NCI-H345 (cell line): ENCODE measurements around the gene ARHGAP40.

Experiments
- DNase-seq: peaks from one replicate; lab custom pipeline; 2025; lab: John Stamatoyannopoulos, UW

The ARHGAP40 gene

DNA sequence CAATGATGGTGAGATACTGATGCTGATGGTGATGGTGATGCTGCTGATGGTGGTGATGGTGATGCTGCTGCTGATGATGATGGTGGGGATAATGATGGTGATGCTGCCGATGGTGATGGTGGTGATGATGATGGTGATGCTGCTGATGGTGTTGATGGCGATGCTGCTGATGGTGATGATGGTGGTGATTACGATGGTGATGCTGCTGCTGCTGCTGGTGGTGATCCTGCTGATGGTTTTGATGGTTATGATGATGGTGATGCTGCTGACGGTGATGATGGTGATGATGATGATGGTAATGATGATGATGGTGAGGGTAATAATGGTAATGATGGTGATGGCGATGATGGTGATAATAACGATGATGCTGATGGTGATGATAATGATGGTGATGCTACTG, 50.0 kb downstream of the ARHGAP40 start:
- no peak for DNase-seq

DNA sequence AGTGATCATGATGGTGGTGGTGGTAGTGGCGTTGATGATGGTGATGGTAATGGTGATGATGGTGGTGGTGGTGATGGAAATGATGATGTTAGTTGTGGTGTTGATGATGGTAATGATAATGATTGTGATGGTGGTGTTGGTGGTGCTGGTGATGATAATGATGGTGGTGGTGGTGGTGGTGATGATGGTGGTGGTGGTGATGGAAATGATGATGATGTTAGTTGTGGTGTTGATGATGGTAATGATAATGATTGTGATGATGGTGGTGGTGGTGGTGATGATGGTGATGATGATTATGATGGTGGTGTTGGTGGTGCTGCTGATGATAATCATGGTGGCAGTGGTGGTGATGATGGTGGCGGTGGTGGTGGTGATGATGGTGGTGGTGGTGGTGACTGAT, 51.4 kb downstream of the ARHGAP40 start:
- DNase-seq: no peak

DNA sequence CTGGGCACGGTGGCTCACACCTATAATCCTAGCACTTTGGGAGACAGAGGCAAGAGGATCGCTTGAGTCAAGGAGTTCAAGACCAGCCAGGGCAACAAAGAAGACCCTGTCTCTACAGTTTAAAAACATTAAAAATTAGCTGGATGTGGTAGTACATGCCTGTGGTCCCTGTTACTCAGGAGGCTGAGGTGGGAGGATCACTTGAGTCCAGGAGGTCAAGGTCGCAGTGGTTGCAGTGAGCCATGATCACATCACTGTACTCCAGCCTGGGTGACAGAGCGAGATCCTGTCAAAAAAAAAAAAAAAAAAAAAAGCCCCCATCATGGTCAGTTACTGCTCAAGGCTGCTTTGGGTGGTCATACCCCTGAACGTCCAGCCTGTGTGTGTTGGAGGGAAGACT, 55.8 kb downstream of the ARHGAP40 start:
- no peak for DNase-seq

DNA sequence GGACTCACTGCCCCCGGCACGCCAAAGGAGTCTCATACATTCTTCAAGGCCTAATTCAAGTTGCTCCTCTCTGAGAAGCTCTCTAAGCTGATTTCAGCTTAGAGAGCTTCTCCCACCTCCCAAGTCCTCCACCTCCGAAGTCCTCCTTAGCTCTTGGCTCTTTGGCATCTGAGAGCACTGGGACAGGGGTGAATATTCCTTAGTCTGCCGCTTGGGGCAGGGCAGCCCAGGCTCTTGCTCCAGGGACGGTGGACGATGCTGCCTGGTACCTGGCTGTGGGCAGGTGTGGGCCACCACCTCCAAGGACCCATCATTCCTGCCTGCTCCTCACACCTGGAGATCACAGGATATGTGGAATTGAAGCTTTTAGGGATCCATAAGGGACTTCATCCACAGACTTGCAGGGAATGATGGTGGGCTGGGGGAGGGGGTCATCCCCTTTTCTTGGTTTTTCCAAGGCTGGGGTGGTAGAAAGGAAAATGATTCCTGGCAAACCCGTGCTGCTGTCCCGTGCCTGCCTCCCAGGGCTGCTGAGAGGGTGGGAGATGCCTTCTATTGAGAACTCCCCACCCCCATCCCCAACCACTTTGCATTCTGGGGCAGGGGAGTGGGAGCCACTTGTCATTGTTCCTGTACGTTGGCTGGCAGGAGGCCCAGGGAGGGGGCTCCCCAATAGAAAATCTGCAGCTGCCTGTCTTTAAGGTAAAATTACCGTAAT, 57.4 kb downstream of the ARHGAP40 start:
- peak; percentile 39 for DNase-seq

DNA sequence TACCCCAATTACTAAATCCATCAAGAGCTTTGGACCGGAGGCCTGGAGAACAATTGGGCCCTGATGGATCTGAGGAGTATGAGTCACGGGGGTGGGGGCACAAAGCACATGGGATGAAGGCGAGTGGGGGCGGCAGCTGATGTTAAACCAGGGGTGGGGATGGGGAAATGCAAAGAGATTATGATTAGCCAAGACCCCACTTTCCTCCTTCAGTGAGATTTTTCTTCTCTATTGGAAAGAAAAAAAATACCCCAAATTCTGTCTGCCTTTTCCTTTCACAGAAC, 57.9 kb downstream of the ARHGAP40 start:
- no peak for DNase-seq

DNA sequence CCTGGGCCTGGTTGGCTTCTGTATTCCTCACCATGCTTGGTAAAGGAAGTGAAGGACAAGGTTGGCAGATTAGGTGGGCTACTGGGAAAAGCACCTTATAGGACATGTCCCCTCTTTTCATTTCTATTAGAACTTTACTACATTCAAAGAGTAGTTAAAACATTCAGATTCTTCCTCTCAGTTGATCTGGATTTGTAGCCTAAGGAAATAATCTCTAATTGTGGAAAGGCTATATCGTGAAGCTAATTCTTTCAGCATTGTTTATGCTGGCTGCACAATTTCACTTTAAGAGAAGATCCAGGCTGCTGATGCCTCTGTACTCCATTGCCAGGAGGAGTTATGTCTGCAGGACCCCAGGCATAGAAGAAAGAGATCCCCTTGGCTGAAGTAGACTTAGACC, 58.8 kb downstream of the ARHGAP40 start:
- no peak for DNase-seq

DNA sequence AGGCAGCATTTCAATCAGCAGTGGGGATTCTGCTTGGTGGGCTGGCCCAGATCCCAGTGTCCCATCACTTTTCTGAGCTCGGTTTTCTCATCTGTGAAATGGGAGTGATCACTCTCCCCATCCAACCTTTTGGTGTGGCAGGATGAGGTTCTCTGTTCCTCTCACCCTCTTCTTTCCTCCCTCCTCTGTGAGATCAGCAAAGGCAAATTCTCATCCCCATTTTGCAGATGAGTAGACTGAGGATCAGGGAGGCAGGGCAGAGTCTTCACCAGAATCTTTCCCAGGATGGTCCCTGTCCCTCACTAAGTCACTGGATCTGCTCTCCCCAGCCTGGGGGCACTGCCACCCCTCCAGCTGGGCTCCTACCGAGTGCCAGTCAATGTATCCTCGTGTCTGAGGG, 62.1 kb downstream of the ARHGAP40 start:
- DNase-seq: no peak

DNA sequence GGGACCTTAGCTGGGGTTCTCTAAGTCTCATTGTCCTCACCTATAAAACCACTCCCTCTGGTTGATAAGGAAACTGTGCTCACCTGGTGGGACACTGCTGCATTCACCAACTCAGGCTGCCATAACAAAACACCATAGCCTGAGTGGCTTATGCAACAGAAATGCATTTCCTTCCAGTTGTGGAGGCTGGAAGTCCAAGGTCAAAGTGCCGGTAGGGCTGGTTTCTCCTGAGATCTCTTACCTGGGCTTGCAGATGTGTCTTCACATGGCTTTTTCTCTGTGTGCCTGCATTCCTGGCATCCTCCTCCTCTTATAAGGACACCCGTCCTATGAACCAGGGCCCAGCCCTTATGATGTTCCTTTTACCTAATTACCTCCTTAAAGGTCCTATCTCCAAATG, 62.7 kb downstream of the ARHGAP40 start:
- DNase-seq: no peak

DNA sequence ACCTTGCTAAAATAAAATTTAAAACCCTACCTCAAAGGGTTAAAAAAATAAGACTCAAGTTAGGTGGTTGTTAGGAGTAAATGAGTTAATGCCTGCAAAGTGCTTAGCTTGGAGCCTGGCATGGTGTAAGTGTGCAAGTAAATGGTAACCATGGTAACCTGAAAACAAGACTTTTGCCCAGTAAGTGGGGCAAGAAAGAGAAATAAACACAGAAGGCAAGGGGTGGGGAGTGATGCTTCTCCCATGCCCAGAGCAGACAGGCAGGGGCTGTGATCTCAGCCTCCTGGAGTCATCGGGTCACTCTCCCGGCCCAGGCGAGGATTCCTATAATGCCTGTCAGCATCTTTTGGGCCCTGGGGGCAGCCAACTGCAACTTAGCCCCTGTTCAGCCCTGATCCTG, 63.5 kb downstream of the ARHGAP40 start:
- DNase-seq: no peak

DNA sequence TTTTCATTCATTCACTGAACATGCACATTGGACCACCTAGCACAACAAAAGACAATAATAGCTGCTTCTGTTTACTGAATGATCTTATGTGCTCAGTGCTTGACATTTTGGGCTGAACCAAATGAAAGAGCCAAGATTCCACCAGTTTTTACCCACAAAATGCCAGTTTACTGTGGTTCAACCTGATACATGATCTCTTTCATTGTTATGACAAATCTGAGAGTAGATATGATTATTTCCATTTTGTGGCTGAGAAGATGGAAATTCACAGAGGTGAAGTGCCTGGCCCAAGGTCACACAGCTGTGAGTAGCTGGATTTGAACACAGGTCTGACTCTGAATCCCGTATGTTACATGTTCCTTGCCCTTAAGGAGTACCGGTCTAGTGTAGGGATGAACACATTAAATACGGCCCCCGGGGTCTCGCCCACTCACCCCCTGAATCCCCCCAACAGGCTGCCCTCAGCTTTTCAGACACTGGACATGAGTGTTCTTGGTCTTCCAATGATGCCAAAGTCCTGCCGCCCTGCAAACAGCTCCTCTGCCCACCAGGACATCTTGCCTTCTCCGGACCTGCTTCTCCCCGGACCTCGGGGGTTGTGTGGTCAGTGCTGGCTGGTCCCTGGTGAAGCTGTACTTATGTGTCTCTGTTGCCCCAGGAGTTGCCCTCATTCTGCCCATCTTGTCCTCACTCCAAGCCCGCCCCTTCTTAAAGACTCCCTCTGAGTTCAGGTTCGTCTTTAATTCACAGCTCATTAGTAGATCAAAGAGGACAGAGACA, 64.1 kb downstream of the ARHGAP40 start:
- DNase-seq: no peak

DNA sequence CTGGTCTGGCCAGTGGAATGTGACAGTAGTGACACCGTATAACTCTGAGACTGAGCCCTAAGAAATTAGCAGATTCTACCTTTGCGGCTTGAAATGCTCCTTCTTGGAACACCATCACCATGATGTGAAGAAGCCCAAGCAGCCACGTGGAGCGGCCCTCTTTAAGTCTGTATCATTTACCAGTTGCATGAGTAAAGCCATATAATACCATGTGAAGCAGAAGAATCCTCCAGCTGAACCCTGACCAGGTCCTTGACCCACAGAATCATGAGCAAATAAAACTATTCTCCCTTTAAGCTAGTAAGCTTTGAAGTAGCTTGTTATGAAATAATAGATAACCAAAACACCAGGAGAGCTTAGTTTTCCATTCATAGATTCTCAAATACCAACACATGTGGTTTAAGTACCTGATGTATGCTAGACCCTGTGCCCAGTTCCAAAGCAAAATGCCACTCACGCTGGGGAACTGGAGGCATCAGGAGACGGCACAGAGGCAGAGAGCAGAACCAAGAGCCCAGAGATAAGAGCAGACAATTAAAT, 65.9 kb downstream of the ARHGAP40 start:
- no peak for DNase-seq

DNA sequence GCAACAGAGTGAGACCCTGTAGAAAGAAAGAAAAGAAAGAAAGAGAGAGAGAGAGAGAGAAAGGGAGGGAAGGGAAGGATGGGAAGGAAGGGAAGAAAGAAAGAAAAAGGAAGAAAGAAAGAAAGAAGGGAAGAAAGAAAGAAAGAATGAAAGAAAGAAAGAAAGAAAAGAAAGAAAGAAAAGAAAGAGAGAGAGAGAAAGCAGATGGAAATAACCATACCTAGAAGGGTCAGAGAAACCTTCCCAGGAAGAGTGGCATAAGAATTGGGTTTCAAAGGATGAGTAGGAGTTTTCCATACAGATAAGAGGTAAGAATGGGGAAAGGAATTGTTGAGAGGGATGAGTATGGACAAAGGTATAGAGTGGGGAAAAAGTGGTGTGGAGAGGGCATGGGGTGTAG, 68.1 kb downstream of the ARHGAP40 start:
- no peak for DNase-seq

DNA sequence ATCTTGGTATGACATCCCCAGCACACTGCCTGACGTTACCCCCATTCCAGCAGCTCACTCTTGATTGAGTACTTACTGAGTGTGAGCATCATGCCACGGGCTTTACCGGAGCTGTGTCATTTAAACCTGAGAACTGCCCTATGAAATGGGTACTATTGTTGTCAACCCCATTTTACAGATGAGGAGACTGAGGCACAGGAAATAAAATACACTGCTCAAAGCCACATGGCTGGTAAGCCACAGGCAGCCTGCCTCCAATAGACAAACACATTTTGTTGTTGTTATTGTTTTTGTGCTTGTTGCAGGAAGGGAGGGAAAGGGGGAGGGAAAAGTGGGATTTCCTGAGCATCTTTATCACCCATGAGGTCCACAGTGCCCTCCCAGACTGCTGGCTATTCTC, 69.2 kb downstream of the ARHGAP40 start:
- DNase-seq: no peak

DNA sequence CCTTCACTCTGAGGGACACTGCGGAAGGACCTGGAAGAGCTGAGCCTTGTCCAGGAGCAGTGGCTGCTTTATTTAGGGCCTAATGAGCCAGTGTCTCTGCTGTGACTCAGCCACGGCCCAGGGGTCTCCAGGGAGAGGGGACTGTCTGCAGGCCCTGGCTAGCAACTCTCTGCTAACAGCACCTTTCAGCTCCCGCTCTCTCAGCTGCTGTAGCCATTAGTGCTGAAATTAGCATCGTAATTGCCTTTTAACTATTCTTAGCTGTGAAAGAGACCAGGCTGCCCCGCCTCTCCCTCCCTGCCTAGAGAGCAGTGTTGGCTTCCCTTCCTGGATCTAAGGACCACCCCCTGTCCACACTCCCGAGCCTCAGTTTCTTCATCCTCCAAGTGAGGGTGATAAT, 69.6 kb downstream of the ARHGAP40 start:
- DNase-seq: no peak

DNA sequence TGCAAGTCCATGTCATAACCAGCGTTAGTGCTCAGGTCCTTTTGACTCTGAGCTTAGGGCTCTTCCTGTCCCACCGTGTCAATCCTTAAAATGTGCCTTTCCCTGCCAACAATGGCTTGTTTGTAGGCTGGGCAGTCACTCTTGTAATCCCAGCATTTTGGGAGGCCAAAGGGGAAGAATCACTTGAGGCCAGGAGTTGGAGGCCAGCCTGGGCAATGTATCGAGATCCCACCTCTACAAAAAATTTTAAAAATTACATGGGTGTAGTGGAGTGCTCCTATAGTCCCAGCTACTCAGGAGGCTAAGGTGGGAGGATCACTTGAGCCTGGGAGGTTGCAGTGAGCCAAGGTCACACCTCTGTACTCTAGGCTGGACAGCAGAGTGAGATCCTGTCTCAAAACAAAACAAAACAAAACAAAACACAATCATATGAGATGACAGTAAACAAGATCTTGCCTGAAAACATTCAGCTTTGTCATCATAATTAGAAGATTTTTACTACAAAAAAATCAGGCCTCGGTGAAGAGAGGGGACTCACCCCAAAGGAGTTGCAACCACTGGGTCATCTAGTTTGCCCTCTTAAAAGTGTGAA, 70.2 kb downstream of the ARHGAP40 start:
- DNase-seq: no peak

DNA sequence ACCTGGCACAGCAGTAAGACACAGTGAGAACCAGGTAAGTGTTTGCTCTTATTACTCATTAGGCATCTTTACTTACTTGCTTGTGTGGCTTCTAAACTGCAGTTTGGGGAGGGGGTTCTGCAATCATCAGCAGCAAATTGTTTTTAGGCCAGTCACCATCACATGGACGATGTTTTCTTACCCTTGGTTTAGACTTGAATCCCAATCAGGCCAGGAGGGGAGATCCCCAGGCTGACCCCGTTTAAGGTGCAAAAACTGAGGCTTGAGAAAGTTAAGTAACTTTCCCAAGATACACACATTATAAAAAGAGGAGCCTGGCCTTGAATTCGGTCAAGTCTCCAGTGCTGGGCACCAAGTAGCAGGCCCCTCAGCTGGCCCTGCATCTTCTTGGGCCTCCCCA, 70.9 kb downstream of the ARHGAP40 start:
- DNase-seq: no peak

DNA sequence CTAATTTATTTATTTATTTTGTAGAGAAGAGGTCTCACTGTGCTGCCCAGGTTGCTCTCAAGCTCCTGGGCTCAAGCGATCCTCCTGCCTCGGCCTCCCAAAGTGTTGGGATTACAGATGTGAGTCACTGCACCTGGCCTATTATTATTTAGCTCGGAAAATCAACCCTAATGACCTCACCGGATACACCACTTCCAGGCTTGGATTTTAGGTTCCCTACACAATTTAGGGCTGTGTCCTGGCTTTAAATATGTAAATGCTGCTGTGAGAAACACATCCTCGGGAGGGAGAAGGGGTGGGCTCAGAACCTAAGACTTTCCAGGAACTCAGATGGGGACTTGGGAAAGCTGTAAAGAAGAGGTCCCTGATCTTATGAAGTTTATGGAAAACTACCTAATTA, 71.7 kb downstream of the ARHGAP40 start:
- DNase-seq: no peak

DNA sequence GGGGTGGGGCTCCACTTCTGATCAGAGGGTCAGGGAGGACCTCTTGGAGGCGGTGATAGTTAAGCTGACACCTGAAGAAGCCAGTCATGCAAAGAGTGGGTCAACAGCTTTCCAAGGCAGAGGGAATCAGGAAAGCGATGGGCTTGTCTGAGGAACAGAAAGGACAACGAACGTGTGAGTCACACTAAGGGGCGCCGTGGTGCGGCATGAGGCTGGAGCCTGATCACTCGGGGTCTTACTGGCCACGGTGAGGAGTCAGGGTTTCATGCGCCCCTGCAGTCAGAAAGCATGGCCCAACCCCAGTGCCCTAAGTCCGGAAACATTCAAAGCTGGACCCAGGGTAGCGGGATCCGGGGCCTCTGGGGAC, 72.1 kb downstream of the ARHGAP40 start:
- peak; percentile 51 for DNase-seq

DNA sequence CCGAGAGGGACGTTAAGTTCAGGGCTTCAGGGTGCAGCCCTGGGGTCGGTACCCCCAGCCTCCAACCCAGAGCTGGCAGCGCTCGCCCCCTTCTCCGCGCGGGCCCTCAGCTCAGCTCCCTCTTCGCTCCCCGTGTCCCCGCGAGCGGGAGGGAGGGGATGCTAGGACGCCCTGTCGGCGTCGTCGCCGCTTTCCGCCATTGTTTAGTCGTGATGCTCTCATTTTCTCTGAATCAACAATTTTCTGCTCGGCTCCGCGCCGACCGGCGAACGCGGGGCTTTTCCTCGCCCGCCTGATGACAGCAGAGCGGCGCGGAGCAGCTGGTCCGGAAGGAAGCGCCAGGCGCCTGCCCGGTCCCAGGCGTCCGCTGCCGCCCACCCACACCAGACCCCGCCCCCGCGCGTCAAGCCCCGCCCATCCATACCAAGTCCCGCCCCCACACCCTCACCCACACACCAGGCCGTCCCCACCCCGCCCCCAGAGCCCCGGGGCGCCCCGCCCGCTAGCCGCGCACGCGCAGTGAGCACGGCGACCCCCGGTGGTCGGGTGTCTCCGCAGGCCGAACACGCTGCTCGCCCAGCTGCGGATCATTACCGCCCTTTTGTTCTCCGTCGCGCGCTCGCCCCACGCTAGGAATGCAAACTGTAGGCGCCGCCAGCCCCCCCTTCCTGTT, 72.6 kb downstream of the ARHGAP40 start:
- peak; percentile 74 for DNase-seq

DNA sequence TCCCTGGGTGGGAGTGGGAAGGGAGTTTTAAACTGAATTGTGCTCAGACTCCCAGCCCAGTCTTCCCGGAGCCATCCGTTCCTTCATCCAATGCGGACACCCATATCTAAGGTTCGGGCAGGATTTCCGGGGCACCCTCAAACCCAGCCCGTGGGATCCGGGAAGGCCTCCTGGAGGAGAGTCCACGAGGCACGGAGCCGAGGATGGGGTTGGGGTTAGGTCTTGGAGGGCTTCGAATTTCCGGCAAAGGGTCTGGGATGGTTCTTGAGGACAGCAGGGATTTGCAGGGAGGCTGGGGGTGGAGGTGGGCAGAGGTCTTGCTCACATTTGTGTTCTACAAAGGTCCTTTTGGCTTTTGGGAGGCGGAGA, 73.1 kb downstream of the ARHGAP40 start:
- no peak for DNase-seq

DNA sequence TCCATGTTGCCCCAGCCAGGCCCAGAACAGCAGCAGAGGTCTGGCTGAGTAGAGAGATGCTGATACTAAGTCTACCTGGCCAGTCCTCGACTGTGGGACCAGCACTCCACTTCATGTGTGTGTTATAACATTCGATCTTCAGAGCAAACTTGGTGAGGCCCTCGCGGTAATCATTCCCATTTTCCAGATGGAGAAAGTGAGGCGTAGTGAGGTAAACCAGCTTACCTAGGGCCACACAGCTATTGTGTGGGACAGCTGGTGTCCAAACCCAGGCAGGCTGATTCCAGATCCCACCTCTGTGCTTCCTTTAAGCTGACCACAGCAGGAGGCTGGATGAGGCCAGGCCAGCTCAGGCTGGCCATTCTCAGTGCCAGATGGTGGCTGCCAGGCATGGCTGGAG, 75.0 kb downstream of the ARHGAP40 start:
- DNase-seq: no peak

DNA sequence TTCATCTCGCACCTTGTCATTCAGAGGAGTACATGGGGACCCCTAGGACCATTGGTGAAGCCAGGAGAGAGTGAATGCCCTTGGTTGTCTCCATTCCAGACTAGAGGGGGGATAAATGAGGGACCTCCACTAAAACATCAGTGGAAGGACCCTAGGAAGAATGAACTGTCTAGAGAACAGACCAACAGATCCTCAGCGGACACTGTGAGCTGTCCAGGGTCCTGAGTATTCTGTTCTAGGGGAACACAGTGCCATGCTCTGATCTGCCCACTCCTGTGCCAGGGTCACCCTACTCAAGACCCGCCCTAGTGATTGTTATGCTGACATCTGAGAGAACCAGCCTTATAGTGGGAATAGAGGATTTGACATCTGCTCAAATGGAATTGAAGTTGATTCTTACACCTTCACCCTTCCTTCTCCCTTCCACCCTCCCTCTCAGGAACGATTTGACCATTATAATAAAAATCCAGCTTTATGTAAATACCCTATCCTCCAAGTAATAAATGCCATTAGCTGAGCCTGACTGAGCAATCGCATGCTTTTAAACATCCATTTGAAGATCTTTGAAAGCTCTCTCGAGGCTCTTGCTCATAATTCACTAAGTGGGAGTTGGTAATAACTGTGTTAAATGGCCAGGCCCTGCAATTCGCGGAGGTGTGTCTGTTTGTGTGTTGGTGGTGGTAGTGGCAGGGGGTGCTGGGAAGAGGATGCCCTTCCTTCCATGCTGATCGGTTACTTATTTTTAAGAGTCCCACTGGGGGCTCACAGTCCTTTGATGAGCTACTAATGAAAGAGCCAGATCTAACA, 79.1 kb downstream of the ARHGAP40 start:
- DNase-seq: no peak
